Neural progenitor cell (in vitro differentiated cells): ENCODE measurements around the gene JUND.

Experiments
- CTCF ChIP-seq: fragments of 200-600 bp; sonication (generic); IDR thresholded peaks from 2 replicates; pipeline ENCODE4 v1.5.1; 2017; ENCODE audit warnings: antibody characterized with exemption, mild to moderate bottlenecking
- EZH2 ChIP-seq: fragments of 200-600 bp; sonication (generic); IDR thresholded peaks from 2 replicates; pipeline ENCODE4 v1.6.1; 2017; ENCODE audit warnings: antibody characterized with exemption, mild to moderate bottlenecking, moderate library complexity

GRCh38 chr19:18286973-18287635 lies 5.7 kb upstream of the JUND start:
- TF ChIP-seq CTCF (no peak), EZH2 (no peak)
